Fibroblast of gingiva (primary cell): ENCODE data around the gene TSHZ1.
A peak's percentile ranks its signal among the peaks of the same experiment; 100 is the strongest.

Source experiments
- DNase-seq: peaks from one replicate; pipeline ENCODE4 v3.0.0-alpha.2; 2011; ENCODE audit warnings: low read depth

The TSHZ1 gene

GRCh38 chr18:75208836-75209128 lies 1.8 kb upstream of the TSHZ1 start:
- no peak for DNase-seq

- DNase-seq: peak; percentile 90
These were observed 1.3 kb upstream of the TSHZ1 start, which contains the start of gene PTGR3 for GRCh38 chr18:75209129-75209950. TSS of gene PTGR3 (minus strand) at chr18:75209139. CDS start at chr18:75209058, 81 bp downstream.

- DNase-seq: no peak
These were observed 692 bp upstream of the TSHZ1 start for GRCh38 chr18:75209951-75210258.

- no peak for DNase-seq
These were observed 515 bp downstream of the TSHZ1 start for GRCh38 chr18:75211002-75211621.

- no peak for DNase-seq
These were observed 992 bp downstream of the TSHZ1 start for GRCh38 chr18:75211626-75211952.

GRCh38 chr18:75211953-75212750 lies 1.6 kb downstream of the TSHZ1 start:
- DNase-seq: peak; percentile 29

- DNase-seq: no peak
These were observed 2.1 kb downstream of the TSHZ1 start for GRCh38 chr18:75212751-75213090.

GRCh38 chr18:75213611-75214331 lies 3.2 kb downstream of the TSHZ1 start:
- peak; percentile 63 for DNase-seq

- DNase-seq: no peak
These were observed 3.7 kb downstream of the TSHZ1 start for GRCh38 chr18:75214332-75214690.

GRCh38 chr18:75214766-75215510 lies 4.3 kb downstream of the TSHZ1 start:
- no peak for DNase-seq

- no peak for DNase-seq
These were observed 5.1 kb downstream of the TSHZ1 start for GRCh38 chr18:75215663-75216062.

- DNase-seq: no peak
These were observed 5.8 kb downstream of the TSHZ1 start for GRCh38 chr18:75216212-75216910.

- no peak for DNase-seq
These were observed 6.5 kb downstream of the TSHZ1 start for GRCh38 chr18:75216911-75217689.

- DNase-seq: no peak
These were observed 7.7 kb downstream of the TSHZ1 start for GRCh38 chr18:75218065-75218923.

- no peak for DNase-seq
These were observed 9.3 kb downstream of the TSHZ1 start for GRCh38 chr18:75219745-75220375.

- DNase-seq: no peak
These were observed 10.2 kb downstream of the TSHZ1 start for GRCh38 chr18:75220551-75221355.

- DNase-seq: no peak
These were observed 10.8 kb downstream of the TSHZ1 start for GRCh38 chr18:75221397-75221796.

- DNase-seq: no peak
These were observed 11.3 kb downstream of the TSHZ1 start for GRCh38 chr18:75221897-75222296.
